ENCODE results near the gene MREG.

The MREG gene

GRCh38 chr2:215917953-215918620, 95.3 kb downstream of the MREG start:
- DNase-seq = no peak

- DNase-seq = no peak
Measured at GRCh38 chr2:215915441-215915840, 97.9 kb downstream of the MREG start.

DNA sequence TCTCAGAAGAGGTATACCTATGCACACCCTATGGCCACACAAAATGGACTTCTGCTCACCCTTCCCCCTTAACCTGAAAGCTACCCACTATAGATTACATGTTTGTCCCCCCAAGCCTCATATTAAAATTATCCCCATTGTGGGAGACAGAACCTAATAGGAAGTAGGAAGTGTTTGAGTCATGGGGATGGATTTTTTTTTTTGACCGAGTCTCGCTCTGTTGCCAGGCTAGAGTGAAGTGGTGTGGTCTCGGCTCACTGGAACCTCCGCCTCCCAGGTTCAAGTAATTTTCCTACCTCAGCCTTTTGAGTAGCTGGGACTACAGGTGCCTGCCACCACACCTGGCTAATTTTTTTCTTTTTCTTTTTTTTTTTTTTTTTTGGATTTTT, 98.6 kb downstream of the MREG start:
- DNase-seq = no peak

GRCh38 chr2:215914054-215914776, 99.1 kb downstream of the MREG start:
- DNase-seq = no peak

DNA sequence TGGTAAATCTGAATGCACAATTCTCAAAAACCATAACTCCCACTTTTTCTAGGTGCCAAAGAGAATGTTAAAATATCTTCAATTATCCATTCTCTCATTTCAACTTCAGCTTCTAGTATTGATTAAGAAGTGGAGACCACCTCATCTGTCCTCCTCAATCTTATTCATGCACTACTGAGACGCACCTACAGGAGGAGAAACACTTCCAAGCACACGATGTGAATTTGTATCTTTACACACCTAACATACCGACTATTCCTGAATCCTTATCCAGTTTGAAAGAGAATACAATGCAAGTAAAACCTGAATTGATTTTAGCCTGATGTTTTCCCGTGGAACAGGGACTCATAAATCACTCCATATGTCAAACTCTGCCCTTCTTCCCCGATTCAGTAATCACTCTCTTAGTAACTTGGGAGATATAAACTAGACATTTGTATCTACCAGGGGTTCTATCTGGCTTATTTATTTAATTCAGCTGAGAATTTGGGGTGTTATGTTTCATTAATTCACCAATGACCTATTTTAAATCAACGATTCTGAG, 101.0 kb downstream of the MREG start:
- DNase-seq = no peak

DNA sequence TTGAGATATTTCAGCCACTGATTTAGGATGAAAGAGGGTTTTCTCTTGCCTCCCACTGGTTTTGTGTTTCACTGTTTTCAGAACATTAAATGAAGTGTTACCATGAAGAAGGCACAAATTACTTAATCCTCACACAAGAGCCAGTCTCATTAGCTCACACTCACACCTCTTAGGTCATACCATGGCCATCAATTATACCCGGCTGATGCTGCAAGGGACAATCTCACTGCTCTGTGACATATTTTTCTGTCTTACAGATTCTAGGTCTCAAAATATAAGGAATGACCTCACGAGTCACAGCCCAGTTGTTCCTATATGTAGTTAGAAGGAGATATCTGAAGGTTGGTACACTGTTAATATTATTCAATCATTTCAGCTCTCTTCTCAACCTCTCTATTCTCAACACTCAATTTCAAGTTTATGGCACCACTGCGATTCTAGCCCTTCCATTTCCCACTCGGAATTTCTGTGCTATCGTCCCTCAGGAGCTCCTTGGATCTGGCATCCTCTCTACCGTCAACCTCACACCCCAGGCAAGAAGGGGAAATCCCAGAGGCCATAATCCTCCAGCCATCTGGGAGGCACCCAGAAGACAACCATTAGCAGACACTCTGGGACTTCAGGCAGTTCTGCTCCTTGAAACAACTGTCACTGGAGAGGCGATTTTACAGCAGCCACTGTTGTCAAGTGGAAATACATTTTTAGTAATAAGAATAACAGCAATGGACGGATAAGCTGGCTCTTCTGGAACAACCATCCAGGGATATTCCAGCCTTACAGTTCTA, 101.9 kb downstream of the MREG start:
- DNase-seq = no peak

- DNase-seq = no peak
Measured at GRCh38 chr2:215910180-215910579, 103.2 kb downstream of the MREG start.

- DNase-seq = no peak
Measured at GRCh38 chr2:215907147-215907546, 106.2 kb downstream of the MREG start.

DNA sequence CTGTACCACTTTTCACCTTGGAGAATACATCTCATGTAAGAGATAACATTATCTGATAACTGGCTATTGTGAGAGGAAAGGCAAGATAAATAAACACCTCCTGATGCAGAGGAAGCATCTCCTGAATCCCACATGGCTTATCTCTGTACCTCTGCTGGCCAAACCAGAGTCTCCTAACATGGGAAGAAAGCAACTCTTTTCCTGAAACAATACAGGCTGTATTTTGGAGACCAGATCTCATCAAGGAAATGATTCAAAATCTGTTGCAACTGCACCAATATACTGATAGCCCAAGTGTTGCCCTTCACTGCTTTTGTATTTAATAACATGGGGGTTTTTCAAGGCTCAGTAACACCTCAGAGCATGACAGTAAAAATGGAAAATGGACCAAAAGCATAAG, 106.9 kb downstream of the MREG start:
- no peak for DNase-seq

GRCh38 chr2:215905691-215906090, 107.7 kb downstream of the MREG start:
- DNase-seq = no peak

DNA sequence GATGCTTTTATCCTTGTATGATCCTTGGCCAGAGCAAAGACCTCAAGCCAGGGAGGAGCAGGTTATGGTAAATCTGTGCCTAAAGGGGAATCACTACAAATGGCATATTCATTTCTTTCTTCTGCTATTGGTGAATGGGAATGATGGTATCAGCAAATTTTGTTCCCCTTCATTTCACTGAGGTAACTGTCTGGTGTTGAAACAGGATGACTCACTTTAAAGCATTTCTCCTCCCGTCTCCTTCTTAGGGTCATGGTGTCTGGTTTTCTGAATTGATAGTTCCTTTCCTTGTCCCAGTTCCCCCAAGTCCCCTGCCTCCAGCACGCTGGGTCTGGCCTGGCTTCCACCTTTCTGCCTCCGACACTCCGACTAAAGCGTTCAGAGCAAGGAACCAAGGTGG, 109.2 kb downstream of the MREG start:
- no peak for DNase-seq

- no peak for DNase-seq
Measured at GRCh38 chr2:215903203-215903602, 110.1 kb downstream of the MREG start.

GRCh38 chr2:215901796-215902195, 111.6 kb downstream of the MREG start:
- no peak for DNase-seq

- no peak for DNase-seq
Measured at GRCh38 chr2:215900843-215901242, 112.5 kb downstream of the MREG start.

DNA sequence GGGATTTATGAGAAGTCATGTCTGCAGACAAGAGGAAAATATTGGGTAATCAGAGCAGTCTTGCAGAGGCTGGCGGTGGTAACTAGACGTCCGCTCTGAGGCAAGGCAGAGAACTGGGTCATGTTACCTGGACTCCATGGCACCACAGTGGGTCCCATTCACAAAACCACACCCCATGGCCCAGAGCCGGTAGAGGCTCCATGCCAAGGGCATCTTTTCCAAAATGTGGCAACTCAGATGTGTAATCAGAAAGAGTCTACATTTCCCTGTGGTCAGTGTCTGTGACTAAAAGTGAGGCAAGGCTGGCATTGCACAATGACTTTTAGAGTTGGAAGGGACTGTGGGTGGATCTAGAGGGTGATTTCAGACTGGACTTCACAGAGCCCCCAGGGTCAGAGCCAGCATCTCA, 113.1 kb downstream of the MREG start:
- no peak for DNase-seq

- DNase-seq = no peak
Measured at GRCh38 chr2:215899141-215900074, 113.9 kb downstream of the MREG start.

DNA sequence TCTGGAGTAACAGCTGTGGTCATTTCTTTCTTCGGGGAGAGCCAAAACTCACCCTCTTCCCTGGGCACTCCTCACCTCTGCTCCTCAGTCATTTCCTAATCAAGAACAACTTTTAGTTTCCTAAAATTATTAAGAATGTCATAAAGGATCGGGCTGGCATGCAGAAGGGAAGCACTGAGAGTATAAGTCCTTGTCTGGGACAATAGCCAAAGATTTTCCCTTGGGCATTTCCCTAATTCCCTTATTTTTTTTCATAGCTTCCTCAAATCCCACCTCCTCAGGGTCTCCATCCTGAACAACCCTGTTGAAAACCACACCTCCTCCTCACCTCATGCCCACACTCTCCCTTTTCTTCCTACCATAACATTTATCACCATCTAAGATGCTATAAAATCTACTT, 115.0 kb downstream of the MREG start:
- no peak for DNase-seq

DNA sequence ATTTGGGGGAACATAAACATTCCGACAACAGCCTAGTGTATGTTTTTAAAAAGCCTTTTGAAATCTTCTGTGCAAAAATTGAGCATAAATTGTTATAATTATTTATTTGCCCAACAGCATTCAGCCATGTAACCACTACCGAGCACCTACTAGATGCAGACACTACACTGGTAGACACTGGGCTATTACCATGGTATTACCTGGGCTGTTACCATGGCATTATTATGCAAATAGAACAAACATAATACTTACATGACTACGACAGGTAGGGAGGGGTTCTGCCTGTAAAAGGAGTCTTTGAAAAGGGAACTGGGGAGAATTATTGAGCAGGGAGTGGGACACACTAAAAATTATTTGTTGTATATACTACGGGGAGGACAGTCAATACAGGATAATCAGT, 116.4 kb downstream of the MREG start:
- no peak for DNase-seq

DNA sequence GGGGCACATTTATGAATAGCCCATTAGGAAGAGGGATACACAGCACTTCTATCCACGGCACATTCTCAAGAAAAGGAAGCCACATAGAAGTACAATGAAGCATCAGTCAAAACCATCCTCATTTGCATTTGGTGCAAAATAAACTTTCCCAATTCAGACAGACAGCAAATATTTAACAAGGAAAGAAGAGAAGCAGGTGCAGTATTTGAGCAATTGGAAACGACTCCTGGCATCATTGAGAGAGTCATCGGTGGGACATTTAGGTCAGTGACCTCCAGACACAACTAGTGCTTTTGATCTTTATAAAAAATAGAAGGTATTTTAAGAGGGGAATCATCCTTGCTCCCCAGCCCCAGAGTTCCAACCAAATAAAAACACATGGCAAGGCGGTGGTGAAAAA, 118.0 kb downstream of the MREG start:
- no peak for DNase-seq
